Pancreas (tissue), 10 donors: ENCODE results near the gene KLC4. TPM values are rescaled to one million over a fixed set of nuclear protein-coding genes. Genes with fewer than 3 reads are reported as not detected.

Experiments
- ATAC-seq, 4 donors: fragments of 200-7000 bp; cut with Tn5 transposase; one replicate each; pipeline versions ENCODE4 v1.8.0 to v1.9.1; 2020; ENCODE audit warnings: mild to moderate bottlenecking in 4 of 4, moderate library complexity in 4 of 4
- DNase-seq, 6 donors: peaks; one replicate each; pipeline ENCODE4 v3.0.0-alpha.2; 2020
- FAIRE-seq: peaks from 2 replicates; lab custom pipeline; 2012; peaks lifted over from hg19 to GRCh38; lab: Jason Lieb, UNC
- H3K27ac ChIP-seq, 4 donors: fragments of 200-600 bp; sonication (generic); 1 replicate in 3 of 4; 2 replicates in 1 of 4; pipeline versions ENCODE4 v1.5.0 to v1.8.0; 2020
- H3K27me3 ChIP-seq, 4 donors: fragments of 200-600 bp; one replicate each; pipeline ENCODE4 v1.8.0; 2021
- H3K36me3 ChIP-seq, 3 donors: fragments of 200-600 bp; sonication (generic) in 1 of 3; one replicate each; pipeline versions ENCODE4 v1.5.0 to v1.8.0; 2020 to 2021
- H3K4me1 ChIP-seq, 3 donors: fragments of 200-600 bp; one replicate each; pipeline ENCODE4 v1.8.0; 2021
- H3K4me3 ChIP-seq, 4 donors: fragments of 200-600 bp; sonication (generic) in 2 of 4; one replicate each; pipeline versions ENCODE4 v1.5.0 to v1.8.0; 2020 to 2021
- H3K9me3 ChIP-seq, 4 donors: fragments of 200-600 bp; one replicate each; pipeline ENCODE4 v1.8.0; 2021
- WGBS, 2 donors: extraction: QIAGEN DNeasy Blood & Tissue Kit; methylation state at CpG; one replicate each; pipeline ENCODE4 v1.1.7; 2013; 5-methylcytosine and 5-hydroxymethylcytosine counted together
- intact Hi-C, 3 donors: fragments of 100-400 bp; cut with DNase I; formaldehyde crosslinking; loops; one replicate each; pipeline versions ENCODE4 v1.11.1 to v1.14.2; 2022
- polyA plus RNA-seq, 2 donors: library from polyadenylated mRNA; stranded (reverse); fragments of 200-250 nt; gene quantifications; one replicate each; pipeline ENCODE4 v1.2.3, GENCODE V29; 2013
- total RNA-seq, 6 donors: library from RNA; stranded (reverse); fragmentation: NEBNext Ultra II Directional in 4 of 6; extraction: Animal tissue kit (Norgen Biotek cat#: 25700) in 4 of 6; gene quantifications; one replicate each; pipeline versions ENCODE4 v1.2.1 to v1.2.4, GENCODE V29; 2021 to 2023
- TF ChIP-seq, protein P1 (sequence below), 4 donors: fragments of 200-600 bp; sonication (generic) in 3 of 4; IDR thresholded peaks; one replicate each; pipeline versions ENCODE4 v1.5.0 to v1.8.0; 2021; ENCODE audit warnings: antibody characterized with exemption in 4 of 4
- donor health status: healthy with polysubstance abuse.
- donor health status: DM: no; HTN: no; CAD: no; lungs with moderate emphysema.
- donor health status: DM: no; HTN: no; CAD: no.
- donor health status: control.
- donor health status: control.
- donor health status: Bipolar disorder and iron deficiency.
- donor health status: DM: yes; HTN: yes; CAD: no.
- donor health status: DM: no; HTN: no; CAD: no.
- donor health status: DM: no; HTN: no; CAD: no.
- donor health status: DM: yes; HTN: yes; CAD: no.

KLC4 gene
- total and polyA plus RNA-seq, 8 donors = 11.3 to 46.1 (median 16.4) TPM

DNA sequence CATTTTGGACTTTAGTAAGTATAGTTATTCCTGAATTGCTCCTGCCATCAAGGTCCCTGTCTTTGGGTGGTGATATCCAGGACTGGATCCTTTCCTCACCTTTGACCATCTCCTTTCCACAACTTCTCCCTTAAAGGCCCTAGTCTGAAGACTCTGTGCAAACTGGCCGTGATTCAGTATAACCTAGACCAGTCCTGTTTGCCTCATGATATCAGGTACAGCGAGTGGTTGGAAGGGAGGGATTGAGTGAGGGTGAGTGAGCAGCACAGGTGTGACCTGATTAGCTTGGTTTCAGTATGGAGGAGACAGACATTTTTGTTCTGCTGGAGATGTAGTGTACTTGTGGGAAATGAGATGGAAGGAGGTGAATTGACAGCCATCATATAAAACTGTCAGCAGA is 40.3 kb upstream of the KLC4 start:
- intact Hi-C loops = no loop called here
- no peak for FAIRE-seq
- 63 to 71% methylated on average over 2 of the region's 2 CpGs for WGBS, 2 donors

DNA sequence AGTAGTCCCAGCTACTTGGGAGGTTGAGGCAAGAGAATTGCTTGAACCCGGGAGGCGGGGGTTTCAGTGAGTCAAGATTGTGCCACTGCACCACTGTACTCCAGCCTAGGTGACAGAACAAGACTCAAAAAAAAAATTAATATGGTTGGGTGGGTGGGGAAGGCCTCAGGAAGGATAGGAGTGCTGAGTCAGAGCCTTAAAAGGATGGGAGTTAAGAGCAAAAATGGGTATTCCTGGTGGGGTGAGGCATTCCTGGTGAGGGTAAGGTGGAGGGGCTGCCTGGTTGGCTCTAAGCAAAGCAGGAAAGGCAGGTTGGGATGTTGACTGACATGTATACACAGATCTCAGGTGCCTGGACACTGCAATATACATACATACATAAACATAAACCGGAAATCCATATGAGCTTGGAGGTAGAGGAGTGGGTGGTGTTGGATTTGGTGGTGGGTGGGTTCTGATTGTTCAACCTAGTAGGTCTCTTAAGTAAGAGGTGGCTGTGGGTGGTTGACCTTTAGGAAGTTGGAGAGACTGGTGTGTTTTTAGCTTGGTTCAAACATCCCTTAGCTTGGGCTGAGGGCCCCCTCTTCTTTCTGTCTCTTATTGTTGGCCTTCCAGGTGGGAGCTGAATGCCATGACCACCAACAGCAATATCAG is 39.3 kb upstream of the KLC4 start:
- DNase-seq (peak in 1 of 6 donors; percentile 2), FAIRE-seq (no peak), ATAC-seq (no peak)
- intact Hi-C loops = no loop called here
- TF ChIP-seq, protein P1, sequence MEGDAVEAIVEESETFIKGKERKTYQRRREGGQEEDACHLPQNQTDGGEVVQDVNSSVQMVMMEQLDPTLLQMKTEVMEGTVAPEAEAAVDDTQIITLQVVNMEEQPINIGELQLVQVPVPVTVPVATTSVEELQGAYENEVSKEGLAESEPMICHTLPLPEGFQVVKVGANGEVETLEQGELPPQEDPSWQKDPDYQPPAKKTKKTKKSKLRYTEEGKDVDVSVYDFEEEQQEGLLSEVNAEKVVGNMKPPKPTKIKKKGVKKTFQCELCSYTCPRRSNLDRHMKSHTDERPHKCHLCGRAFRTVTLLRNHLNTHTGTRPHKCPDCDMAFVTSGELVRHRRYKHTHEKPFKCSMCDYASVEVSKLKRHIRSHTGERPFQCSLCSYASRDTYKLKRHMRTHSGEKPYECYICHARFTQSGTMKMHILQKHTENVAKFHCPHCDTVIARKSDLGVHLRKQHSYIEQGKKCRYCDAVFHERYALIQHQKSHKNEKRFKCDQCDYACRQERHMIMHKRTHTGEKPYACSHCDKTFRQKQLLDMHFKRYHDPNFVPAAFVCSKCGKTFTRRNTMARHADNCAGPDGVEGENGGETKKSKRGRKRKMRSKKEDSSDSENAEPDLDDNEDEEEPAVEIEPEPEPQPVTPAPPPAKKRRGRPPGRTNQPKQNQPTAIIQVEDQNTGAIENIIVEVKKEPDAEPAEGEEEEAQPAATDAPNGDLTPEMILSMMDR (IDR thresholded peaks at IDR 0.05) = no peak
- Histone ChIP-seq H3K4me1 (peaks cover 0 to 25% (median 3%) of the 10 kb centered on the region in 3 donors), H3K9me3 (no peaks in the 10 kb centered on the region), H3K4me3 (no peak overlapping the region), H3K36me3 (peaks cover 0 to 13% (median 3%) of the 10 kb centered on the region in 3 donors), H3K27me3 (no peaks in the 10 kb centered on the region), H3K27ac (no peak overlapping the region)
- 92 to 97% methylated on average over 3 of the region's 3 CpGs for WGBS, 2 donors

More for the DNA sequence above, 40.3 kb upstream of the KLC4 start:
- Histone ChIP-seq H3K27ac (no peak overlapping the region), H3K27me3 (no peaks in the 10 kb centered on the region), H3K36me3 (peaks cover 0 to 6% (median 0%) of the 10 kb centered on the region in 3 donors), H3K4me1 (peaks cover 0 to 31% (median 3%) of the 10 kb centered on the region in 3 donors), H3K4me3 (no peak overlapping the region), H3K9me3 (no peaks in the 10 kb centered on the region)
- no peak for ATAC-seq
- no peak for DNase-seq
- TF ChIP-seq, protein P1 (IDR thresholded peaks at IDR 0.05) = no peak

DNA sequence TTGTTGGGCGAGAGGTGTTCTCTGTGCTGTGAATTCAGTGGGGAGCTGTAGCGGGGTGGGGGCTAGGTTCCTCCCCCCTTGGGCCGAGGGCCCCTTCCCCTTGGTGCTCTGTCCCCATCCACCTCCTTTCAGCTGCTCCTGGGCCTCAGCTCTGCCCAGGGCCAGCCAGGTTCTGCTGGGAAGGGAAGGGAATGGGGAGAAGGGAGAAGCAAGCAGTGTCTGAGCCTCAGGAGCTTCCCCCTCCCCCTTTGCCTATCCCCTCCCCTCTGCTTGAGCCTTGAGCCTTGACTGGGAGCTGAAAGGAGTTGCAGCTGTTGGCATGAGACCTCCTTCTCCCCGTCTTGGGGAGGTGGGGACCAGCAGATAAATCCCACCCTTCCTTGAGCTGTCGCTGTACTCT is 38.6 kb upstream of the KLC4 start:
- DNase-seq (peak in 1 of 6 donors; percentile 49), ATAC-seq (peak; percentile 9 to 31 (median 20)), FAIRE-seq (no peak)
- no peaks in the 10 kb centered on the region for H3K9me3 ChIP-seq
- no peaks in the 10 kb centered on the region for H3K27me3 ChIP-seq
- 40 to 52% methylated on average over 5 of the region's 5 CpGs for WGBS, 2 donors
- TF ChIP-seq, protein P1 (IDR thresholded peaks at IDR 0.05) = no peak
- peak overlapping the region; percentile 64 to 79 (median 70) for H3K27ac ChIP-seq
- intact Hi-C loops = no loop called here
- H3K36me3 ChIP-seq = peaks cover 0 to 18% (median 6%) of the 10 kb centered on the region in 3 donors
- H3K4me3 ChIP-seq = peak overlapping the region in 3 of 4 donors; percentile 60 to 96 (median 81)
- H3K4me1 ChIP-seq = peaks cover 0 to 21% (median 3%) of the 10 kb centered on the region in 3 donors

DNA sequence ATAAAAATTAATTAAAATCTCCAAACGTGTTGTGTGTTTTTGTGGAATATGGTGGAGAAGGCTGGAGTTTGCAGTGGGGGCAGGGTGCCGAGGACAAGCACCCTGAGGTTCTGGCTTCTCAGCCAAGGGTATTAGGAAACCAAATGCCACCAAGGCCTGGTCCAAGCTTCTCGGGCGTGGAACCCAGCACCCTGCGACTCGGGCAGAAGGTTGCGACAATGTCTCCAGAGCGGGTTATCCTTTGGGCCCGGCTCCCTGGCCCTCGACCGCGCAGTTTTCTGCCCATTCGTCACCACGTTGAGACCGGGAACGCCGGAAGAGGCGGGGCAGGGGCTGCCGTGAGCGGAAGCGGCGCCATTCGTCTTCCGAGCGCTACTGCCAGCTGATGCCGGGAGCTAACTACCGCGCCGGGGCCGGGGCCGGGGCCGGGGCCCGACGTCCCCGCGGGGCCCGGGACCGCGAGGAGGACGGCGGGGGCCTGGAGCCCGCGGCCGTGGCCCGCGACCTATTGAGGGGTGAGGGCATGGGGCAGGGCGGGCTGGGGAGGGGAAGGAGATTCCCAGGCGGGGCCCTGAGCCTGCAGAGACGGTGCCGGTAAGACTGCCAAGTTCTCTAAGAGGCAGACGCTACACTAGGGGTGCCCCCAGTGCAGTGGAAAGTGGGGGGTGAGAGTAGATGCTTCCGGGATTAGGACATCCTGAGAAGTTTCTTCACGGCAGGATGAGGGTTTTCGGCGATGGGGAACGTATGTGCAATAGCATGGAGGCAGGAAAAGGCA is 38.0 kb upstream of the KLC4 start, which contains the start of gene RRP36:
TSS of gene RRP36 (plus strand) at position 354 of the 778 bp plus-strand sequence. CDS start at position 386, 32 bp downstream.
- H3K4me1 ChIP-seq = peaks cover 0 to 16% (median 3%) of the 10 kb centered on the region in 3 donors
- H3K4me3 ChIP-seq = peak within 1 kb of the TSS; percentile 60 to 96 (median 86)
- H3K36me3 ChIP-seq = peaks cover 0 to 24% (median 8%) of the 10 kb centered on the region in 3 donors
- no peak for FAIRE-seq
- TF ChIP-seq, protein P1 (IDR thresholded peaks at IDR 0.05) = no peak
- ATAC-seq = peak; percentile 92 to 97 (median 94)
- H3K27me3 ChIP-seq = no peaks in the 10 kb centered on the region
- H3K27ac ChIP-seq = peak within 1 kb of the TSS; percentile 64 to 79 (median 70)
- WGBS, 2 donors = 0 to 1% methylated on average over 47 to 56 of the region's 56 CpGs
- DNase-seq = peak; percentile 76 to 94 (median 80)
- intact Hi-C loops = no loop called here
- no peaks in the 10 kb centered on the region for H3K9me3 ChIP-seq
